T follicular helper cell (primary cell): ENCODE results near the gene TCEA3.
"Not testable (repeated sequence)": the region's sequence is repeated elsewhere in the genome, so short reads cannot be mapped to it uniquely, and the experiment has no call there.

ENCODE experiments used
- DNase-seq: peaks from one replicate; pipeline ENCODE4 v3.0.0-alpha.2; 2020; ENCODE audit warnings: low read depth

Gene TCEA3

DNA sequence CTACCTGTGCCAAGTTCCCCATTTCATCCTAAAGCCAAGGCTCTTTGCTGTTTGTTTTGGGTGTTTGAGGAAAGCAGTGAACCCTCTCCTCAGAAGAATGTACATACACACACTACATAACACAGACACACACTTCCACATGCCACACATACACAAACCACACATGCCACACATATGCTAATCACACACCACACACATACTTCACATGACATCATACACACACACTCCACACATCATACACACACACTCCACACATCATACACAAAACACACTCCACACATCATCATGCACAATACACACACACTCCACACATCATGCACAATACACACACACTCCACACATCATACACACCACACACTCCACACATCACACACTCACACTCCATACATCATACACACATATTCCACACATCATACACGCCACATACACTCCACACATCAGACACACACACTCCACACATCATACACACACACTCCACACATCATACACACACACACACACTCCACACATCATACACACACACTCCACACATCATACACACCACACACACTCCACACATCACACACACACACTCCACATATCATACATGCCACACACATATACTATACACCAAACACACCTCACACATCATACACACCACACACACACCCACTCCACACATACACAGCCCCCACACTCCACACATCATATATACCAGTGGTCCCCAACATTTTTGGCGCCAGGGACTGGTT lies 32.3 kb downstream of the TCEA3 start:
- no peak for DNase-seq

DNA sequence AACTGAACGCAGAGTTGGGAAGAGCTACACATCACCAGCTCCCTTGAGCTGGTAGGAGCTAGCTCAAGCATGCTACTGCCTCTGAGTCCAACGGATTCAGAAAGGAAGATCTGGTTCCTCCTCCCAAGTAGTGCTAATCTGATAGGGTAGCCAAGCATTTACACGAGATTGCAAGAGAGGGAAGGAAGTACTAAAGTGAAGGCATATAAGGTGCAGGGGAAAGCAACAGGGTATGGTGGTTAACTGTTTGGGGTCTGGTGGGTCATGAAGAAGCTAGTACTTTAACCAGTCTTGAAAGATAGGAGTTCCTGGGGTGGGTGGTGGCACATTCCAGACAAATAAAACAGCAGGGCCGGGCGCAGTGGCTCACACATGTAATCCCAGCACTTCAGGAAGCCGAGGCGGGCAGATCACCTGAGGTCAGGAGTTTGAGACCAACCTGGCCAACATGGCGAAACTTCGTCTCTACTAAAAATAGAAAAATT lies 34.7 kb downstream of the TCEA3 start:
- no peak for DNase-seq

DNA sequence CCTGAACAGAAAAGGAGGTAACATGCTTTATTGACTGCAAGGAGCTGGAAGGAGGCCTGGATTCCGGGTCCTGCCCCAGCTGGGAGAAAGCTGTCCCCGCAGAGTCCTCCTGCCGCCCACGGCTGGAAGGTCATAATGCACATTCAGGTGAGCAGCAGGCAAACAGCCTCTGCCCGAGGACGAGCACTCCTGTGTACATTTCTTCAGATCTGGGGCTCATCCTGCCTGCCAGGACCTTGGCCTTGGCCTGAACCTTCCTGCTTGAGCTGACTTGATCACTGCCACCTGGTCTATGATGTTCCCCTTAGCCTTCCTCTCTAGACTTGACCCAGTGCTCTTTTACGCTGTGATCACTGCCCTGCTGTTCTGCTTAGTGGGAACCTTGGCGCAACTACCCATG lies 37.1 kb downstream of the TCEA3 start:
- DNase-seq = no peak

DNA sequence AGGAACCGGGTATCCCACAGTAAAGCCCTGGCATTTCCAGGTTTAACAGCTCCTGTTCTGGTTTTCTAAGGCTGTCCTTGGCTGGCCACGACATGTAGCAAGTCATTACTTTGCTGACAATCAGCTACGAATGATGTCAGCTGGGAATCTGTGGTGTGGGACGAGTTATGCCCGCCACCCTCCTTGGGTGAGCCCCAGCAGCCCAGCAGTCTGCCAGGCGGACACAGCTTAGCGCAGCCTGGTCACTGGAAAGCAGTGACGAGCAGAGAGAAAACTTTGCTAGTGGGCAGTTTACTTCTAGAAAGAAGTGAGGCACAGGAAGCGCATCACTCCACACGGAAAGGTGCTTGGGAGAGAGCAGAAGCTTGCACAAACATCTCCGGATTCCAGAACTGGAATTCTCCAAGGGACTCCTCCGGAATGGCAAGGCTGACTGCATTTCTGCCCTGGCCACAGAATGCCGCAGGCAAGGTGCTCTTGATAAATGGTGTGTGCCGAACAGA lies 39.4 kb downstream of the TCEA3 start:
- no peak for DNase-seq

DNA sequence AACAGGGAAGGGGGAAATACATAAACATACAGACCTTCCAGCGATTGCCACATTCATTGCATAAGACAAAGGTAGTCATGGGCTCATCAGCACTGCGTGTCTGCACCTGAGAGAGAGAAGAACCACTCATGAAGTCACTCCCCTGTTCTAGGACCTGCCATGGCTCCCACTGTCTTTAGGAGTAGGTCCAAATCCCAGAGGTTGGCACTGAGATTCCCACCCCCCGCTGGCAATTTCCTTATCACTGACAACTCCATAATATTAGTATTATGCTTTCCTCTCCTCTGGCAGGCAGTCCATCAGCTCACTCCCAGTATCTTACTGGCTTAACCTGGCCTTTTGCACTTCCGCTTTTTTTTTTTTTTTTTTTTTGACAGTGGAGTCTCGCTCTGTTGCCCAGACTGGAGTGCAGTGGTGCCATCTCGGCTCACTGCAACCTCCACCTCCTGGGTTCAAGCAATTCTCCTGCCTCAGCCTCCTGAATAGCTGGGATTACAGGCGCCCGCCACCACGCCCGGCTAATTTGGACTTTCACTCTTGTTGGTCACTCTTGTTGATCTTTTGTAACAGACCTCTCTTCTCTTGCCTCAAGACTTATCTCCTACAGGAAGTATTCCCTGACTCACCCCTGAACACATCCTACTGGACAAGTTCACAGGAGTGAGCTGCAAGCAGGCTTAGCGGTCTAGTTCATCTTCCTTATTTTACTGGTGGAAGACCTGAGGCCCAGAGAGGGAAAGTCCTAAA lies 40.1 kb downstream of the TCEA3 start:
- no peak for DNase-seq

DNA sequence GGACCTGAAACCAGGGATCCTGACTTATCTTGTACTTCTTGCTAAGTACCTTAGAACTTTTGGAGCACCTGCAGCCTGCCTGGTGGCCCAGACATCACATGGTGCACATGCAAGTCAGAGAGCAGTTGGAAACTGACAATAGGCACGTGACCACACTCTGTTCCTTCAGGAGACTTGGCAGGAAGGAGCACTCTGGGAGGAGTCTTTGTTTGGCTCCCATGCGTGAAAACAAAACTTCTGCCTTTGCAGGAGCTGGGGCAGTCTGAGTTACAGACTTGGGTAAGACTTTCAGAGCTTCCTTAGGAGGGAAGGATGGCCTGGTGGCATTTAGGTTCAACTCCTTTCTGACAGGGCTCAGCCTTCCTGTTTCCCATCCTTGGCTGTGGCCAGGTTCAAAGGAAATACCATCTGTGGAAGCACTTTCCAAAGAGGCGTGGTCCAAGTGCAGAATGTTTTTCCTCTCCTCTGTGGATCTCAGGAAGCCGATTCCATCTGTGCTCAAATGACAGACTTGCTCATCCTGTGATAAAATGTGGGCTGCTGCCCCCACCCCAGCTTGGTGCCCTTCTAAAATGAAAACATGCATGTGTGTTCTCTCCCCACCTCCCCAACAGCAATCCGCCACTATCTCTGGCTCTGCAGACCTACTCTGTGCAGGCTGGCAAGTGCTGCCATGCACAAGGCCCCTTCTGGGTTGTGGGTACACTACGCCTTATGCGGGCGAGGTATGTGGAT lies 40.8 kb downstream of the TCEA3 start:
- no peak for DNase-seq

DNA sequence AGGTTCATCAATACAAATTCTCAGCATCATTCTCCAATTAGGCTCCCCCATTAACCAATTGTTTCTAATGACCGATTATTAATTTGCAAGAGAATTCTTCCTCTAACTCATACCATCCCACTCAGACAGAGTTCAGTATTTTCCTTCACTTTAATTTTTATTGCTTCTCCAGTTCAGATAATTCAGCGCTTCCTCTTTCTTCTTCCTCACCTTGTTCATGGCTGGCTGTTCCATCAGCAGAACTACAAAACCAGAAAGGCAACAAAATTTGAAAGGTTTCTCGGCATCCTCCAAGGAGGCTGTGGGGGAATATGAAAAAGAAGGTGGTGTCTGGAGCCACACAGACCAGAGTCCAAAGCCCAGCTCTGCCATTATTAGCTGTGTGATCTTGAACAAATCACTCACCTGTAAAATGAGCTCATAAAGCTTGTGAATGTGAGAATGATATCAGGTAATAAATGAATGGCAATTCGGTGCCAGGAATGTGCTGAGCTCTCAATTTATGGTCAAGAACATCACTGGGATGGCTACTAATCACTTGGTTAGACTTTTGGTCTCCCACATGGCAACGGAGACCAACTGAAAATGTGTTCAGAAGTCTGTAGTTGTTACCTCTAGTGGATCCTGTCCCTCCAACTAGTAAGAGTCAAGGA lies 43.2 kb downstream of the TCEA3 start:
- no peak for DNase-seq

DNA sequence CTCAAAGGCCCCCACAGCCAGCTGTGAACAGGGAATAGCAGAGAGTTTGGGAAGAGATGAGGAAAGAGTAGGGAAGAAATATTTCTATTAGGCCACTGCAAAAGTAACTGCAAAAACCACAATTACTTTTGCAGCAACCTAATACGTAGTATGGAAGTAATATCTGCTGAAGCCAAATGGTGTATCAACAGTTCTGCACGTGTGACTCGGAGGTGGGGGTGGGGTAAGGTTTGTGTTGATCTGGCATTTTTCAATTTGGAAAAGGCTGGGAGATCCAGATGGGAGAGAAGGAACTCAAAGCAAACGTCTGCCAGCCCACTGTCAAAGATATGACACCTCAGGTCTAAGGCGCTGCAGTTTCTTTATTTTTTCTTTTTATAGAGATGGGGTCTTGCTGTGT lies 43.8 kb downstream of the TCEA3 start:
- no peak for DNase-seq

DNA sequence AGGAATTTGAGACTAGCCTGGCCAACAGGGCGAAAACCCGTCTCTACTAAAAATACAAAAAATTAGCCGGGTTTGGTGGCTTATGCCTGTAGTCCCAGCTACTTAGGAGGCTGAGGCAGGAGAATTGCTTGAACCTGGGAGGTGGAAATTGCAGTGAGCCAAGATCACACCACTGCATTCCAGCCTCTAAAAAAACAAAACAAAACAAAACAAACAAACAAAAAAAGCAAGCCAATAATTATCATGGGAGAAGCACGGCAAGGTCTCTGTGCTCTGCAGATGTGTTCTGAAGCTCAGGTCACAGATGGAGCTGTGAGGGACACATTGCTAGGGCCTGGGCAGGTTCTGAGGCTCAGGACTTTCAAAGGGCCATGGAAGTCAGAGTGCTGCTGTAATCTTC lies 44.3 kb downstream of the TCEA3 start:
- not testable (repeated sequence) for DNase-seq

DNA sequence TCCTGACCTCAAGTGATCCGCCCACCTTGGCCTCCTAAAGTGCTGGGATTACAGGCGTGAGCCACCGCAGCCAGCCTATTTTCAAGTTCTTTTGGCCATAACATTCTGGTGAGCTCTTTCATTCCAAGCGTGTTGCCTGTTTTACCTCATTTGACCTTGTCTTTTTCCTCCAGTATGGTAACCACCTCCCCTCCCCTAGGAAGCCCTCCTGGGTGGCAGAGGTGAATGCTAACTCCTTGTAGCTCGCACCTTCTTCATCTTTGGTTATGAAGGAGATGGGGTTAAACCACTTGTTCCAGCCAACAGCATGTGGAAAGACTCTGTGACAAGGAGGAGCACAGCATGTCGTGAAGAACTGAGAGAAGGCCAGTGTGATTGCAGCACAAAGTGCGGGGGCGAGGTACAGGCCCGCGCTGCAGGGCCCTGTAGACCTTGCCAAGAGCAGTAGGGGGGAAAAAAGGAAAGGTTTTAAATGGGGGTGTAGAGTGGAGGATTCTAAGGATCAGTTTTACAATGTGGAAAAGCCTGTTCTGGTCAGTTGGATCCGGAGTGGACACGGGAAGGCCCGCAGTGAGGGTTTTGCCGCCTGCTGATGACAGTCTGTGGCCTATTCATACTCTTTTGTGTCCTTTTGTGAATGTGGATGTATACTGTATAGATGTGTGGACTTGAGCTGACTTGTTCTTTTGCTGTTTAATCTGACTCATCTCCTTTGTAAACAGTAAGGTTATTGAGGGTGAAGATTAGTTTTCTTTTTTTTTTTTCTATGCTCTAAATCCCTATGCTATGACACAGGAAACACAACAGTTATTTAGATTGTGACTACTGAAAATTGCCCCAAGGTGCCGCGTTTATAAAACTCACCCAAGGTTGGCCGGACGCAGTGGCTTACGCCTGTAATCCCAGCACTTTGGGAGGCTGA lies 47.4 kb downstream of the TCEA3 start:
- DNase-seq = no peak

DNA sequence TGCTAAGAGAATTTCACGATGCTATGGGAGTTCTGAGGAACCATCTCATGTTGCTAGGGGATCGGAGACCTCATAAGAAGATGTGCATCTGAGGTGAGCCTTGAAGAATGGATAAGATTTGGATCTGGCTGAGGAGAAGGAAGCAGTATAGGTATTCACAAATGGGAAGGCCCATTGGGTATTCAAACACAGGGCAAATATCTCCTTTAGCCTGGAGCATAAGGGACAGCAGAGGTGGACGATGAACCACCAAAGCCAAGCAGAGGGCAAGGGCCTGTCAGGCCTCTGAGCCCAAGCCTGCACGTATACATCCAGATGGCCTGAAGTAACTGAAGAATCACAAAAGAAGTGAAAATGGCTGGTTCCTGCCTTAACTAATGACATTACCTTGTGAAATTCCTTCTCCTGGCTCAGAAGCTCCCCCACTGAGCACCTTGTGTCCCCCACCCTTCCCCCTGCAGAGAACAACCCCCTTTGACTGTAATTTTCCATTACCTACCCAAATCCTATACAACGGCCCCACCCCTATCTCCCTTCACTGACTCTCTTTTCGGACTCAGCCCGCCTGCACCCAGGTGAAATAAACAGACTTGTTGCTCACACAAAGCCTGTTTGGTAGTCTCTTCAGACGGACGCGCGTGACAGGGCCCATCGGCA lies 50.3 kb downstream of the TCEA3 start:
- DNase-seq = not testable (repeated sequence)

DNA sequence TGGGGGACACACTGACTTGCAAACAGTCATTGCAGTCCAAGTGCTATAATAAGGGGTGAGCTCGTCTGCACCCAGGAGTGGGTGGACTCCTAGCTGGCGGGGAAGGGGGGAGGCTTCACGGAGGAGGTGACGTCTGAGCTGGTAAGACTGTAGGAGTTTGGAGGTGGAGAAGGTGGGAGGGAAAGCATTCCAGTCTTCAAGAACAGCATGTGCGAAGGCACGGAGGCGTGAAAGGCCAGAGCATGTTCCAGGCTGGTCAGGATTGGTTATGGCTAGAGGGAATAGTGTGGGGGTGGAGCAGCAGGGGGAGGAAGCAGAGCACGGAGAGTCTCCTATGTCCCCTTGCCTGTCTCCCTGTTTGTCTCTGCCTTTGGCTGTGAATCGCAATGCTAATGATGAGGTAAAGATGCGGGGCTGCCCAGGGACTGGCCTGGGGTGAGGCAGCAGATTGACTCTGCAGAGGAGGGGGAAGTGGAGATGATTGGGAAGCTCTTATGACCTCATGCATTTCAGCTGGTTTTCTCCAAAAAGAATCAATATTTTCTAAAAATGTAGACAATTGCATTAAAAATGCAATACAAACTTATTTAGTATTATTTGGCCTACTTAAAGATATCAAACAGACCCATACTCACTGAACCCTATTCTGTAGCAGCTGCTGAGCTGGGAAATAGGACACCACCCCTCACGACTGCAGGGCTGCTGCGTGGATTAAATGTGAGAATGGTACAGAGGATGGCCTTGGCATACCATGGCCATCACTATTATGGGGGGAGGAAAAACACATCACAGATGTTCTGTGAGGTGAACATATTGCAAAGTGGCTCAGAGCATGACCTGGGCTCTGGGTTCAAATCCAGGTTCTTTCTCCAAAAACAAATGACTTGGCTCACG lies 52.3 kb downstream of the TCEA3 start:
- no peak for DNase-seq

DNA sequence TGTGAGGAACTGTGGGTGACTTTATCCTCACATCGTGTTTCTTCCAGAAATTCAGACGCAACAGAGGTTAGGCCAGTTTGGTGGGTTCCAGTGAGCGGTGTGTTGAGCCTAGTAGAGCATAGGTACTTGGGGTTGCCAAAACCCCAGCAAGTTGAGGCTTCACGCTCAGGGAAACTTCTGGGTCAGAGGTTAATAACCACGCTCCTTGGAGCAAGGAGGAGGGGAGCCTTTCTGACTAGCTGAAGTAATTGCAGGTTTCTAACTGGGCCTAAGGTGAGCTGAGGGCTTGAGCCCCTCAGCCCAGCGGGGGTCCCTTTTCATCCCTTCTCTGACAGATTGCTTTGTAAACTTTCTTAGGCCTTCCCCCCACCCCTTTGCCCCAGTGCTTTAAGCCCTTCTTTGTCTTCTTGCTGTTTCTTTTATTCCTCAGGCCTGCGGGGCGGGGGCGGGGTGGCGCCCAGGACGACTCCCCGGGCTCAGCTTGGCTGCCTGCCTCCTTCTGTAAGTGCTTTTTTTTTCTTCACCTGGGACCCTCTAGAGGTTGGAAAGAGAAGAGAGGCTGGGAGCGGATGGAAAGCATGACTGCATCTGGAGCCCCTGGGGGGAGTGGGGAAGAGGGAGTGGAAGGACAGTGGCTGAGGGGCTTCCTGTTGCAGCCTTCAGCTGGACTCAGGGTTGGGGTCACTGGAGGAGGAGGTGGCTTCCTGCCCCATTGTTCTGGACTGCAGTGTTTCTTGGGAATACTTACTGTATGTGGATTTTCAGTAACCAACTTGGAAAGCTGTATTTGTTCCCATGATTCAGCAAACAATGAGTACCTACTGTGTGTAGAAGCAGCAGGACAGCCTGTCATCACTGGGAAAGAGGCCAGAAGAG lies 53.6 kb downstream of the TCEA3 start:
- DNase-seq = no peak

DNA sequence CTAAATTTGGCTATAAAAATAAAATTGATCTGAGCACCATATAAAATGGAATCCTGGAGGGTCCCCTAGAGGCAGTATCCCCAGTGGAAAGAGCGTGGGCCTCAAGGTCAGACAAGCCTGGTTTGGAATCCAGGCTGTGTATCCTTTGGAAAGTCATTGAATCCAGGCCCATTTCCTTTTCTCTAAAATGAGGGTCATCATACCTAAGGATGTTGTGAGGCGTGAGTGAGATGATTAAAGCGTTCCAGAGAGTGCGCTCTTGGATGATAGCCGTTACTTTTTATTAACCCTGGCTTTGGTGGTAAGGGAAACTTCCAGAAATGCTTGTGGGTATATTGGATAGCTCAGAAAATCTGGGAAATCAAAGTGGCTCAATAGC lies 54.2 kb downstream of the TCEA3 start:
- DNase-seq = no peak

DNA sequence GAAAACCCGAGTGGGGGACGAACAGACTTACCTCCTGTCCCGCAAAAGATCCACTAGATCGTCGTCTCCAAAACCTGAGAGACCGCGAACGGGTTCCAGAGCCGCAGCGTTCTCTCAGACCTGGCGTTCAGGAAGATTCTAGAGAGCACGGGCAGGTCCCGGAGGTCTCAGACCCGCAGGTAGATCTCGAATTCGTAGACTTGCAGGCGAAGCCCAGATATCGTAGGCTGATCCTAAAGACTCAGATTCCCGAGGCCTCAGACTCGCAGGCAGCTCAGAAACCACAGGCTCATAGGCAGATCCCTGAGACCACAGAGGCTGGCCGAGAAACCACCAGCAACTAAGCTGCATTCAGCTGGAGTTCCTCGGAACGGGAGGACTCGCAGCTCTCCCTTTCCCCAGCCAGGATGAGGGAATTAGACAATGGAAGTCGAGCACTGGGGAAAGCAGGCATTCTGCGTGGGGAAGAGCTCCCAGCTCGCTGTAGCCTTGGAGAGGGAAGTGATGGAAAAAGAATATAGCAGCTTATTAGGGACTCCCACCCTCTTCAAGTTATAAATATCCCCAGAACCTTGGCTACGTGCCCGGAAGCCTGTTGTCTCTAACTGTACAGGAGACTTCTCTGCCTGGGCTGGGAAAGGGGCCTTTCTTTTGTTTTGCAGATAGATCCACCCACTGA lies 55.1 kb downstream of the TCEA3 start, which contains the start of gene ZNF436:
Gene ZNF436 (minus strand): TSS at position 502 of the 679 bp plus-strand sequence. CDS start 1,831 bp downstream, outside the sequence.
- DNase-seq = peak; percentile 23

DNA sequence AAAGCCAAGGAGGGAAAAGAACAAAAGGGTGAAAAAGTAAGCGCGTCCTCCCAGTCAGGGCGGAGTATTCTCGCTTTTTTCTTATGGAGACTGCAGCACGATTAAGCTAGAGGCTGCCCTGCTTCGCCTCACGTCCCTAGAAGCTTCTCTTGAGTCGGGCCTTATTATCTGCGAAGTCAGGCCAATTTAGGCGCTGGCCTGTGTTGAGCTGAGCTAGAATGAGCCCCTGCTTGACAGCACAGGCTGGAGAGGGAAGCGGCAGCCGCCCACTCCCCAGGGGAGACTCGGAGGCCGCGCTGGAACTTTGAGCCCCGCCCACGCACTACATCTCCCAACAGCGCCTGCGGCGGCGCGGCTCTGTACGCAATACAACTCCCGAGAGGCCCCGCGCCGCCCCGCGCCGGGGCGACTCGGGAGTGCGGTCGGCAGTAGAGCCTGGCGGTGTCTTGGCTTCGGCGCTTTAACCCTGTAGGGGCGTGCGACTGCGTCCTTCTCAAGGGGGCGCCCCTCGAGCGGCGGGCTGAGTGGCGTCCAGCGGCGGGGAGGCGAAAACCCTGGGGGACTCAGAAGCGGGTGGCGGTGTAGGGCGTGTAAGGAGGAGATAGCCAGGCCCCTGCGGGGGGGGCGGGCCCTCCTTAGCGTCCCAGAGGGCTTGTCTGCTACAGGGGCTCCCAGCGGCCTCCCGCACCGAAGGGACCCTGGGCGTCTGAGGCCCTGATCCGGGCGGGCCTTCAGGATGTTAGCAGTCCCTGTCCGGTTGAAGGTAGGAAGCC lies 55.8 kb downstream of the TCEA3 start:
- DNase-seq = peak; percentile 76
